T-helper 9 cell (primary cell): Measurements from ENCODE around the gene POLR1A.

ENCODE experiments used
- DNase-seq: peaks from one replicate; pipeline ENCODE4 v3.0.0-alpha.2; 2020

Gene POLR1A

GRCh38 chr2:86036669-86037138, 69.0 kb downstream of the POLR1A start:
- DNase-seq, result no peak

GRCh38 chr2:86035883-86036668, 69.6 kb downstream of the POLR1A start:
- peak; percentile 59 for DNase-seq

GRCh38 chr2:86035376-86035882, 70.3 kb downstream of the POLR1A start:
- no peak for DNase-seq

GRCh38 chr2:86033751-86034692, 71.7 kb downstream of the POLR1A start:
- no peak for DNase-seq

- no peak for DNase-seq
These were observed 72.7 kb downstream of the POLR1A start for GRCh38 chr2:86032861-86033595.

GRCh38 chr2:86031606-86032005, 74.1 kb downstream of the POLR1A start:
- no peak for DNase-seq

GRCh38 chr2:86031151-86031550, 74.5 kb downstream of the POLR1A start:
- no peak for DNase-seq

GRCh38 chr2:86029873-86030272, 75.8 kb downstream of the POLR1A start:
- no peak for DNase-seq

- DNase-seq, result no peak
These were observed 76.8 kb downstream of the POLR1A start for GRCh38 chr2:86028766-86029381.

GRCh38 chr2:86027922-86028765, 77.5 kb downstream of the POLR1A start:
- DNase-seq, result no peak

GRCh38 chr2:86027196-86027921, 78.3 kb downstream of the POLR1A start:
- DNase-seq, result no peak

GRCh38 chr2:86026744-86027065, 79.0 kb downstream of the POLR1A start:
- DNase-seq, result no peak

GRCh38 chr2:86025976-86026743, 79.5 kb downstream of the POLR1A start:
- no peak for DNase-seq

GRCh38 chr2:86025229-86025820, 80.4 kb downstream of the POLR1A start:
- no peak for DNase-seq

- DNase-seq, result no peak
These were observed 82.3 kb downstream of the POLR1A start for GRCh38 chr2:86023366-86023712.

- no peak for DNase-seq
These were observed 82.9 kb downstream of the POLR1A start for GRCh38 chr2:86022661-86023365.

GRCh38 chr2:86021396-86022378, 84.0 kb downstream of the POLR1A start:
- no peak for DNase-seq

GRCh38 chr2:86020984-86021383, 84.7 kb downstream of the POLR1A start:
- DNase-seq, result no peak
